ENCODE data around the gene HTR1B.
A peak's percentile ranks its signal among the peaks of the same experiment; 100 is the strongest.

HTR1B gene

GRCh38 chr6:77451466-77451865 is 11.8 kb downstream of the HTR1B start:
- no peak for TF ChIP-seq CTCF (IDR thresholded peaks at IDR 0.05)

- TF ChIP-seq CTCF (IDR thresholded peaks at IDR 0.05) = peak; percentile 36; the same call in 1 of the 2 replicates
Observed at GRCh38 chr6:77450924-77451323, 12.4 kb downstream of the HTR1B start.

DNA sequence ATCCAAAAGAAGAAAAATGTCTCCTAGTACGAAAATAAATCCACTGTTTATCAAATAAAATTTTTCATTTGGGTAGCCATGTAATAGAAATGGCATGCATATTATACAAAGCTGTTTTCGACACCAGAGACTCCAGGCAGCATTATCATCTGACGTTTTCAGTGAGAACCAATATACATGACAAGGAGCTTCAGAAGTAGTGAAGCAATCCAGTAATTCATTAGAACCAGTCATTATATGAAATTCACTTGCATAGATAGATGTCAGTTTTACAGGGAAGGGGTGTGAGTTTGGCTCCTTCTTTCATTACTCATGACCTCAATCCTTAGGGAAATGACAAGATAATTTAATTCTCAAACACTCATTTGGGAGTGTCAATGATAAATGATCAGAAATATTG is 14.7 kb downstream of the HTR1B start:
- no peak for TF ChIP-seq CTCF (IDR thresholded peaks at IDR 0.05)

- TF ChIP-seq CTCF (IDR thresholded peaks at IDR 0.05) = no peak
Observed at GRCh38 chr6:77447254-77447653, 16.0 kb downstream of the HTR1B start.

DNA sequence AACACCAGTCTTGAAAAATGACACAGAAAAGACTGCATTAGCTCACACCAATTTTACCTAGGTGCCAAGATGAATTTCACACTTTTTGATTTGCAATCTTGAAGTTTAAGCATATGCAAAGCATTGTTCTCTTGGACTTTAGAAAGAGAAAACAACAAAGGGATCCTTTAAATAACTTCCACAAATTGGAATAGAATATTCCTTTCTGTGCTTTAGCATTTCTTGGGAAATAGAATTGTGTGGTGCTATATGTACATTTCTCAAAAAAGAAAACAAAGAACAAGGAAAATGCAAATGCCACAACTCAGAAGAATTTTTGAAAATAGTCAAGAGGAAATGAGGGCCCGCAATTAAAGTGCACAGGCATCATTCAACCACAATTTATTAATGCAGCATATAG is 17.0 kb downstream of the HTR1B start:
- no peak for TF ChIP-seq CTCF (IDR thresholded peaks at IDR 0.05)

- no peak for TF ChIP-seq CTCF (IDR thresholded peaks at IDR 0.05)
Observed at GRCh38 chr6:77445214-77445613, 18.1 kb downstream of the HTR1B start.

DNA sequence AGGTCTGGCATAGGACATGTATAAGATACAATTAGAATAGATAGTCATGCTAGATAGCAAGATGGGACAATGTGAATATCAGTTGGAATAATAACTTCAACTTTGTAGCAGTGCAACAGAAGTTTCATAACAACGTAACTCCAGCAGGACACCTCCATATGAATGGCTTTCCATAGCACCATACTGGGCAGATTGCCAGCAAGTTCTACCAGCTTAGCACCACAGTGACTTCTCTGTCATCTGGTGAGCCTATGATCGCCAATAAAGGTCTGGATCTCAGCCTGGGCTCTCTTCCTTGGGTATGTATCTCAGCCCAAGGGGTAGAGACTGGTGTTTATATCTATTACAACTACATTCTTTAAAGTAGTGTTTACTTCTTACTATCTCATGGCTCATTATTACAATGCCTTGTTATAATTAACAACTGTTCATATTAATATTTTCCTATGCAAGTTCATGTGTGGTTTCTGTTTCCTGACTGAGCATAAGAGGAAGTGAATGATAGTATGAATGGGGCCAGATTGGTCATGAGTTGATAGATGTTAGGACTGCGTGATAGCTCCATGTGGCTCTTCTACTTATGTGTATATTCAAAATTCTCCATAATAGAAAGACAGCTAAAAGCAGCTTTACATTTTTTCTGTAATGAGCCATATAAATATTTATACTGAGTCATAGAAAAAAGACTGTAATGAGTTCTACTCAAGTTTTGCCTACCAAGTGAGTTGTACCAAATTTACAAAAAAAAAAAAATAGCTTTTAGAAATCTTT is 22.9 kb downstream of the HTR1B start:
- no peak for TF ChIP-seq CTCF (IDR thresholded peaks at IDR 0.05)

- TF ChIP-seq CTCF (IDR thresholded peaks at IDR 0.05) = no peak
Observed at GRCh38 chr6:77433888-77434287, 29.4 kb downstream of the HTR1B start.
